Right renal pelvis (tissue), 4 donors: ENCODE data around the gene VPS8. TPM values are rescaled to one million over a fixed set of nuclear protein-coding genes. Genes with fewer than 3 reads are reported as not detected.

Experiments
- DNase-seq, 4 donors: peaks; one replicate each; pipeline ENCODE4 v3.0.0-alpha.2; 2013; ENCODE audit warnings: low read depth in 4 of 4, low spot score in 3 of 4, missing footprints in 1 of 4
- polyA plus RNA-seq, 4 donors: library from polyadenylated mRNA; unstranded; fragments of 120-200 nt; gene quantifications; one replicate each; pipeline ENCODE4 v1.2.1, GENCODE V29; 2013; ENCODE audit not compliant: insufficient read length in 4 of 4

Gene VPS8
- 10 to 100 TPM; 33.9 to 42.3 (median 41.8) TPM for polyA plus RNA-seq

- DNase-seq = peak; percentile 86 to 91 (median 87)
Measured at GRCh38 chr3:184811999-184812661, at the start of gene VPS8. TSS of gene VPS8 (plus strand) at chr3:184812166. CDS start at chr3:184824633, 12,467 bp downstream.

- no peak for DNase-seq
Measured at GRCh38 chr3:184764191-184764590, 47.8 kb upstream of the VPS8 start.

GRCh38 chr3:184765047-184765729, 46.8 kb upstream of the VPS8 start:
- no peak for DNase-seq

GRCh38 chr3:184765730-184766074, 46.3 kb upstream of the VPS8 start:
- no peak for DNase-seq

- no peak for DNase-seq
Measured at GRCh38 chr3:184766555-184767261, 45.3 kb upstream of the VPS8 start.

GRCh38 chr3:184767377-184767776, 44.6 kb upstream of the VPS8 start:
- DNase-seq = no peak

- DNase-seq = no peak
Measured at GRCh38 chr3:184769382-184770170, 42.4 kb upstream of the VPS8 start.

GRCh38 chr3:184770541-184770940, 41.4 kb upstream of the VPS8 start:
- no peak for DNase-seq

GRCh38 chr3:184771301-184772127, 40.5 kb upstream of the VPS8 start:
- DNase-seq = peak in 1 of 4 donors; percentile 33

GRCh38 chr3:184772667-184773272, 39.2 kb upstream of the VPS8 start:
- DNase-seq = no peak

- peak in 1 of 4 donors; percentile 46 for DNase-seq
Measured at GRCh38 chr3:184773283-184774186, 38.4 kb upstream of the VPS8 start.

- no peak for DNase-seq
Measured at GRCh38 chr3:184776916-184777315, 35.0 kb upstream of the VPS8 start.

- peak; percentile 84 to 88 (median 86) for DNase-seq
Measured at GRCh38 chr3:184777566-184778356, 34.2 kb upstream of the VPS8 start.

GRCh38 chr3:184778426-184779332, 33.3 kb upstream of the VPS8 start:
- DNase-seq = no peak

GRCh38 chr3:184780981-184781515, 30.9 kb upstream of the VPS8 start:
- no peak for DNase-seq

GRCh38 chr3:184781801-184782200, 30.2 kb upstream of the VPS8 start:
- DNase-seq = no peak
